SK-N-SH treated with all-trans-retinoic acid at 6 μM for 48 hours (cell line): Measurements from ENCODE around the gene SIRPG.

Experiments used
- ATAC-seq: fragments of 200-7000 bp; cut with Tn5 transposase; 3 replicates; pipeline ENCODE4 v1.9.1; 2020; ENCODE audit warnings: mild to moderate bottlenecking, moderate library complexity
- ARNTL ChIP-seq: fragments of 450-650 bp; formaldehyde crosslinking; IDR thresholded peaks from 2 replicates; pipeline ENCODE4 v1.5.0; 2020; ENCODE audit warnings: low read depth, mild to moderate bottlenecking, moderate library complexity, borderline replicate concordance
- BACH2 ChIP-seq: fragments of 250-450 bp; sonication (Bioruptor Pico); IDR thresholded peaks from 2 replicates; pipeline ENCODE4 v1.9.0; 2021; ENCODE audit warnings: mild to moderate bottlenecking, borderline replicate concordance
- CREB5 ChIP-seq: fragments of 250-450 bp; sonication (Bioruptor Pico); IDR thresholded peaks from 2 replicates; pipeline ENCODE4 v1.5.1; 2020; ENCODE audit warnings: low read depth, mild to moderate bottlenecking, moderate library complexity
- CSDC2 ChIP-seq: fragments of 250-450 bp; sonication (Bioruptor Pico); IDR thresholded peaks from 2 replicates; pipeline ENCODE4 v1.5.0; 2020; ENCODE audit warnings: mild to moderate bottlenecking, moderate library complexity
- CSRNP3 ChIP-seq: fragments of 250-450 bp; sonication (Bioruptor Pico); IDR thresholded peaks from 2 replicates; pipeline ENCODE4 v1.5.1; 2021; ENCODE audit warnings: mild to moderate bottlenecking, moderate library complexity
- ESRRG ChIP-seq: fragments of 250-450 bp; sonication (Bioruptor Pico); IDR thresholded peaks from 2 replicates; pipeline ENCODE4 v1.6.1; 2021; ENCODE audit warnings: mild to moderate bottlenecking
- GLIS3 ChIP-seq: fragments of 250-450 bp; sonication (Bioruptor Pico); IDR thresholded peaks from 2 replicates; pipeline ENCODE4 v1.5.0; 2020; ENCODE audit warnings: mild to moderate bottlenecking, moderate library complexity
- ISL1 ChIP-seq: fragments of 250-450 bp; sonication (Bioruptor Pico); IDR thresholded peaks from 2 replicates; pipeline ENCODE4 v2.1.2; 2022; ENCODE audit warnings: mild to moderate bottlenecking, moderate library complexity
- OSR1 ChIP-seq: fragments of 250-450 bp; sonication (Bioruptor Pico); IDR thresholded peaks from 2 replicates; pipeline ENCODE4 v1.8.0; 2022; ENCODE audit warnings: moderate library complexity, mild to moderate bottlenecking, inconsistent platforms
- PATZ1 ChIP-seq: fragments of 250-450 bp; sonication (Bioruptor Pico); IDR thresholded peaks from 2 replicates; pipeline ENCODE4 v1.8.0; 2020; ENCODE audit warnings: mild to moderate bottlenecking, moderate library complexity, borderline replicate concordance
- POU6F1 ChIP-seq: fragments of 250-450 bp; sonication (Bioruptor Pico); IDR thresholded peaks from 2 replicates; pipeline ENCODE4 v1.8.0; 2021; ENCODE audit warnings: low read depth, mild to moderate bottlenecking, moderate library complexity, borderline replicate concordance
- RARB ChIP-seq: fragments of 250-450 bp; sonication (Bioruptor Pico); IDR thresholded peaks from 2 replicates; pipeline ENCODE4 v1.8.0; 2021; ENCODE audit warnings: mild to moderate bottlenecking, moderate library complexity
- SNAI2 ChIP-seq: fragments of 250-450 bp; sonication (Bioruptor Pico); IDR thresholded peaks from 2 replicates; pipeline ENCODE4 v1.5.0; 2020; ENCODE audit warnings: mild to moderate bottlenecking, moderate library complexity
- TCF4 ChIP-seq: fragments of 250-450 bp; sonication (Bioruptor Pico); IDR thresholded peaks from 2 replicates; pipeline ENCODE4 v1.8.0; 2021; ENCODE audit warnings: mild to moderate bottlenecking, moderate library complexity, borderline replicate concordance
- TOX ChIP-seq: fragments of 250-450 bp; sonication (Bioruptor Pico); IDR thresholded peaks from 2 replicates; pipeline ENCODE4 v1.8.0; 2021; ENCODE audit warnings: mild to moderate bottlenecking, moderate library complexity, borderline replicate concordance
- TSHZ2 ChIP-seq: fragments of 250-450 bp; sonication (Bioruptor Pico); IDR thresholded peaks from 2 replicates; pipeline ENCODE4 v1.5.0; 2020; ENCODE audit warnings: mild to moderate bottlenecking, moderate library complexity
- ZC3H10 ChIP-seq: fragments of 250-450 bp; sonication (Bioruptor Pico); IDR thresholded peaks from 2 replicates; pipeline ENCODE4 v1.5.1; 2021; ENCODE audit warnings: mild to moderate bottlenecking, moderate library complexity
- ZFP3 ChIP-seq: fragments of 250-450 bp; sonication (Bioruptor Pico); IDR thresholded peaks from 2 replicates; pipeline ENCODE4 v1.5.0; 2020; ENCODE audit warnings: mild to moderate bottlenecking, moderate library complexity
- ZNF565 ChIP-seq: fragments of 450-650 bp; formaldehyde crosslinking; conservative IDR thresholded peaks from 2 replicates; pipeline ENCODE4 v1.5.0; 2020; ENCODE audit warnings: low read depth, mild to moderate bottlenecking, moderate library complexity
- ZNF8 ChIP-seq: fragments of 450-650 bp; formaldehyde crosslinking; IDR thresholded peaks from 2 replicates; pipeline ENCODE4 v1.5.0; 2020; ENCODE audit warnings: mild to moderate bottlenecking, moderate library complexity

The SIRPG gene

GRCh38 chr20:1661542-1662299, 4.1 kb upstream of the SIRPG start:
- TF ChIP-seq ISL1 (CRISPR knock-in tag) (no peak), OSR1 (CRISPR knock-in tag) (no peak), ZNF565 (no peak), CREB5 (CRISPR knock-in tag) (no peak), TCF4 (no peak), ZC3H10 (CRISPR knock-in tag) (no peak), TSHZ2 (CRISPR knock-in tag) (no peak), ZFP3 (no peak), BACH2 (CRISPR knock-in tag) (no peak), RARB (CRISPR knock-in tag) (no peak), CSRNP3 (CRISPR knock-in tag) (no peak), SNAI2 (no peak), GLIS3 (no peak), POU6F1 (CRISPR knock-in tag) (no peak), ZNF8 (CRISPR knock-in tag) (no peak), ARNTL (CRISPR knock-in tag) (no peak), PATZ1 (CRISPR knock-in tag) (no peak), TOX (CRISPR knock-in tag) (no peak)
- no peak for ATAC-seq

- TF ChIP-seq GLIS3 (no peak), PATZ1 (CRISPR knock-in tag) (no peak), POU6F1 (CRISPR knock-in tag) (no peak), ISL1 (CRISPR knock-in tag) (no peak), ZC3H10 (CRISPR knock-in tag) (no peak), CSDC2 (no peak), CSRNP3 (CRISPR knock-in tag) (no peak), ESRRG (no peak), TSHZ2 (CRISPR knock-in tag) (no peak)
- ATAC-seq, result no peak
Observed at GRCh38 chr20:1660246-1660645, 2.7 kb upstream of the SIRPG start.
